NCI-H146 treated with DMSO at 0.1 percent for 48 hours (cell line): Measurements from ENCODE around the gene PHACTR1.

Experiments used
- DNase-seq: peaks from one replicate; lab custom pipeline; 2025; ENCODE audit not compliant: unreplicated experiment; lab: John Stamatoyannopoulos, UW

Gene PHACTR1

GRCh38 chr6:13248584-13248985 lies 532.0 kb downstream of the PHACTR1 start:
- DNase-seq, result no peak

GRCh38 chr6:13248994-13249393 lies 532.4 kb downstream of the PHACTR1 start:
- DNase-seq, result no peak

- no peak for DNase-seq
These were observed 533.2 kb downstream of the PHACTR1 start for GRCh38 chr6:13249817-13250216.

- DNase-seq, result no peak
These were observed 534.1 kb downstream of the PHACTR1 start for GRCh38 chr6:13250703-13251102.

GRCh38 chr6:13251242-13251641 lies 534.7 kb downstream of the PHACTR1 start:
- no peak for DNase-seq

GRCh38 chr6:13252790-13253189 lies 536.2 kb downstream of the PHACTR1 start:
- DNase-seq, result no peak

- no peak for DNase-seq
These were observed 536.7 kb downstream of the PHACTR1 start for GRCh38 chr6:13253272-13253671.

GRCh38 chr6:13256266-13257001 lies 539.9 kb downstream of the PHACTR1 start:
- DNase-seq, result no peak

- DNase-seq, result no peak
These were observed 542.8 kb downstream of the PHACTR1 start for GRCh38 chr6:13259393-13259792.

GRCh38 chr6:13260101-13260598 lies 543.6 kb downstream of the PHACTR1 start:
- no peak for DNase-seq

- no peak for DNase-seq
These were observed 544.3 kb downstream of the PHACTR1 start for GRCh38 chr6:13260831-13261230.

- DNase-seq, result no peak
These were observed 545.0 kb downstream of the PHACTR1 start for GRCh38 chr6:13261464-13261994.

GRCh38 chr6:13262302-13263230 lies 546.0 kb downstream of the PHACTR1 start:
- no peak for DNase-seq

- no peak for DNase-seq
These were observed 547.1 kb downstream of the PHACTR1 start for GRCh38 chr6:13263669-13264068.

GRCh38 chr6:13267142-13267651 lies 550.6 kb downstream of the PHACTR1 start:
- no peak for DNase-seq

GRCh38 chr6:13268913-13269518 lies 552.4 kb downstream of the PHACTR1 start:
- no peak for DNase-seq

- no peak for DNase-seq
These were observed 555.8 kb downstream of the PHACTR1 start for GRCh38 chr6:13272131-13273046.

- DNase-seq, result no peak
These were observed 556.8 kb downstream of the PHACTR1 start for GRCh38 chr6:13273202-13273930.
